ENCODE measurements around the gene IL12RB1. TPM values are rescaled to one million over a fixed set of nuclear protein-coding genes. Genes with fewer than 3 reads are reported as not detected.

IL12RB1 gene
- total RNA-seq, 1 donor from 2014 or later = not detected

GRCh38 chr19:18013210-18014111, 73.3 kb downstream of the IL12RB1 start:
- no peak for DNase-seq (ENCODE audit: low read depth)

GRCh38 chr19:18010149-18010548, 76.6 kb downstream of the IL12RB1 start:
- no peak for DNase-seq (ENCODE audit: low read depth)

- DNase-seq (ENCODE audit: low read depth) = no peak
These were observed 77.2 kb downstream of the IL12RB1 start for GRCh38 chr19:18009412-18010066.

Other genes starting within 250 kb of the IL12RB1 start
- 0.47 TPM in 1 of 2 replicates, not detected in the other for gene JAK3, start 239.0 kb downstream of the IL12RB1 start, total RNA-seq
- gene RPL18A, start 227.0 kb downstream of the IL12RB1 start, total RNA-seq = 777 and 810 TPM in 2 replicates
- not detected in 2 replicates for gene SLC5A5, start 215.0 kb downstream of the IL12RB1 start, total RNA-seq
- 56.5 and 61.3 TPM in 2 replicates for gene CCDC124, start 153.9 kb downstream of the IL12RB1 start, total RNA-seq
- gene KCNN1, start 119.8 kb downstream of the IL12RB1 start, total RNA-seq = not detected in 2 replicates
- 3.8 and 6.3 TPM in 2 replicates for gene ARRDC2, start 78.8 kb downstream of the IL12RB1 start, total RNA-seq
- gene MAST3, start 10.8 kb upstream of the IL12RB1 start, total RNA-seq = 5.8 and 6.2 TPM in 2 replicates
- gene PIK3R2, start 66.2 kb upstream of the IL12RB1 start, total RNA-seq = 48.4 and 50.5 TPM in 2 replicates
- gene IFI30, start 86.9 kb upstream of the IL12RB1 start, total RNA-seq = 0.73 and 6.5 TPM in 2 replicates
- gene MPV17L2, start 106.3 kb upstream of the IL12RB1 start, total RNA-seq = 52.1 and 68.6 TPM in 2 replicates
- gene RAB3A, start 117.1 kb upstream of the IL12RB1 start, total RNA-seq = 2.7 and 3.4 TPM in 2 replicates
- gene PDE4C, start 139.5 kb upstream of the IL12RB1 start, total RNA-seq = 1.7 TPM in 1 of 2 replicates, not detected in the other
- 1.1 and 1.2 TPM in 2 replicates for gene IQCN, start 187.5 kb upstream of the IL12RB1 start, total RNA-seq
- gene JUND, start 194.7 kb upstream of the IL12RB1 start, total RNA-seq = 244 and 299 TPM in 2 replicates
- gene LSM4, start 236.1 kb upstream of the IL12RB1 start, total RNA-seq = 290 and 353 TPM in 2 replicates